ENCODE measurements around the gene PTCH1.

The PTCH1 gene

DNA sequence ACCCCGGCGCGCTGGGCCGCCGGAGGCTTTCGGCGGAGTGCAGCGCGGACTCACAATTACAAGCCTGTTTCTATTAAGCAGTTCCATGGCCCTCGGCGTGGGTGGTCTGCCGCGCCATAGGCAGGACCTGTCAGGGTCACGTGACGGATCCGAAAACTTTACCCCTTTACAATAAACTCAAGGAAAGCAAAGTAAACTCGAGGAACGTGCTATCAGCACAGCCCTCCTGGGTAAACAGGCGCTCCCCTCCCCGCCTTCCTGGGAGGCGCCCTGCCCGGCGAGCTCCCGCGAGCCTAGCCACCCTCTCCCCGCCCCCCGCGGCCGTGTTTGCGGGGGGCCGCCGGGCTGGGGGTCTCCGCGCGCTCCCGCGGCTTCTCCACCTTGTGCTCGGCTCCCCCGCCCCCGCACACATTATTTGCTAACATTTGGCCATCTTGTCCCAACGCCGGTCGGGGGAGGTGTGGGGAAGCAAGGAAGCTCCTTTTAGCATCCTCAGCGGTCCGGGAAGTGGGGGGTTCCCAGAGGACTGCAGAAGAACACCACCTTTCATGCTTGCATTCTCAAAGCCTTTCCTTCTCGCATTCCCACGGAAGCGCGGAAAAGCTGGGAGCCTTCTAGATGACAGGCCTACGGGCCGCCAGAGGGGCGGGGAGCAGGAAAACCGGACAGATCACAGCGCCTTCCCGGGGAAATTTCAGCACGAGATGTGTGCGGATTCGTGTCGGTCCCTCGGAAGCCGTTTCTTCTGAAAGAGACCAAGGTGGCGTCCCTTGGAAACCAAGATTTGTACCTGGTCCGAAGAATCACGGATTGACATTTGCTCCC lies at the start of gene PTCH1:
Gene PTCH1, minus strand, starts transcription at position 238 of the 825 bp plus-strand sequence.
- DNase-seq (ENCODE audit: insufficient read length, low spot score) (no peak), FAIRE-seq (no peak)

DNA sequence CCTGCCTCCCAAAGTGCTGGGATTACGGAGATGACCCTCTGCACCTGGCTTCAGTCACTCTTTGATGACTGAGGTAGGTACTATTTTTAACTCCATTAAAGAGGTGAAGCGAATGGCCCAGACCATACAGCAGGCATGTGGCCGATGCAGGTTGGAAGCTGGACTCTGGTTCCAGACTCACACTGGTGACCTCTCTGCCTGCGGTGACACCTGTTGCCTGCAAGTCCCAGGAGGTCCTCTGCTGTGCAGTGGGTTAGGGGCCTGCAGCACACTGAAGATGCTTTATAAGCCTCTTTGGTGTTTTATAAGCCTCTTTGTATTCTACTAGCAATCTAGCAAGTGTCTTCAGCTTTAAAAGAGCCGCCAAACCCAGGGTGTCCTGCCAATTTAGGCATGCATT lies 49.2 kb upstream of the PTCH1 start:
- FAIRE-seq (no peak), DNase-seq (ENCODE audit: insufficient read length, low spot score) (no peak)

DNA sequence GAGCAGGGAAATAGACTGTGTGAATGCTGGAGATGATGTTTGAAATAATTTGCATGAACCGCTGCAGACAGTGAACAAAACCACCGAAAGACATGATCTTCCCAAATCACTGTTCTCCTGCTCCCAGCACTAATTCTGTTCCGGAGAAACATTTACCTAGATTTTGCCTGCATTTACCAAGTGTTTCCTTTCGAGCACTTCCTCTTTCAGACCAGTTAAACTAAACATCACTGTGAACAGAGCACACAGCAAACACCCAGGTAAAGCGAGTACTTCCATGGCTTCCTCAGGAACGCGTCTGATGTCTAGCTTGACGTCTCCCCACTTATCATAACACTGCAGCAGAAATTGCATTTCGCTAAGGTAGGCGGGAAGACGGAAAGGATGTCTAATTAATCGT lies 45.1 kb upstream of the PTCH1 start:
- no peak for DNase-seq (ENCODE audit: insufficient read length, low spot score)
- no peak for FAIRE-seq

DNA sequence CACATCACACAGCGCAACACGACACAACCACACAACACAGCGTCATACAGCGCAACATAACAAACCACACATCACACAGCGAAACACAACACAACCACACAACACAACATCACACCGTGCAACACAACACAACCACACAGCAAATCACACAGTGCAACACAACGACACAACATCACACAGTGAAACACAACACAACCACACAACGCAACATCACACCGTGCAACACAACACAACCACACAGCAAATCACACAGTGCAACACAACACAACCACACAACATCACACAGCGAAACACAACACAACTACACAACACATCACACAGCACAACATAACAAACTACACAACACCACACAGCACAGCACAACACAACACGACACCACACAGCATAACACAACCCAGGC lies 40.4 kb upstream of the PTCH1 start:
- FAIRE-seq (no peak), DNase-seq (ENCODE audit: insufficient read length, low spot score) (no peak)

DNA sequence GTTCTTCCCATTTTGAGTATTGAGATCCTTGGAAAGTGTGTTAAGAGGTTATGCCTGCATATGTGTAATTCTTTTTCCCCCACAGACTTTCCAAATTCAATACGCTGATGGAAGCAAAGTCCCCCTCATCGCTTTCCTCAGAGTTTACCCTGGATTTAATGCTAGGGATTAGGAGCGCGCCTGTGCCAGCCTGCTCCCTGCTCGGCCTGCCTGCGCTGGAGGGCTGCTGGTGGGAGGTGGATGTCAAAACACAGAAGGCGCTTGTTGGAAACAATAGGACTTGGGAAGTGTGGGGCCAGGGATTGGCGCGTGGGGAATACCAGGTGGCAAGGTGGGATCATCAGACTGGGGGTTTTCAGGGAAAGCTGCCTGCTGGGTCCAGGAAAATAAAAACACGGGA lies 39.8 kb upstream of the PTCH1 start:
- DNase-seq (ENCODE audit: insufficient read length, low spot score): no peak
- no peak for FAIRE-seq

GRCh38 chr9:95552814-95553546 lies 36.2 kb upstream of the PTCH1 start:
- no peak for DNase-seq (ENCODE audit: insufficient read length, low spot score)
- FAIRE-seq: no peak

DNA sequence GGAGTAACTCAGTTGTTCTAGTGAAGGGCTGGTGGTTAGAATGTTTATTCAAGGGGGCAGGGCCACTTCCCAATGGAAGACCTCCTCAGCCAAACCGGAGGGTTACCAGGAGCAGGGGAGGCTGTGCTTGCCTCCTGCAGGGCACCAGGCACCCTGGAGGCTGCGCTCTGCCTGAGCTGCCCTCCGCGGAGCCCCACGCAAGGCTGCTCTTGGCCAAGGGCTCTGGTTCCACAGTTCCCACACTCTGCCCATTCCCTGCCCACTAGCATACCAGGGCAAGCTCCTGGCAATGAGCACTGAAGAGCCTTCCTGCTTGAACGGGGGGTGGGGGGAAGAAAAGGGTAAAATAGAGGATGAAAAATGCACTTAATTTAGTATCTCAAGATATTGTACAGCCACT lies 35.5 kb upstream of the PTCH1 start:
- FAIRE-seq: no peak

GRCh38 chr9:95551406-95551805 lies 34.6 kb upstream of the PTCH1 start:
- no peak for FAIRE-seq
- DNase-seq (ENCODE audit: insufficient read length, low spot score): no peak

More for the DNA sequence above, 35.5 kb upstream of the PTCH1 start:
- DNase-seq (ENCODE audit: insufficient read length, low spot score): no peak

- FAIRE-seq: no peak
- no peak for DNase-seq (ENCODE audit: insufficient read length, low spot score)
These were observed 29.2 kb upstream of the PTCH1 start for GRCh38 chr9:95545831-95546567.

- FAIRE-seq (no peak), DNase-seq (ENCODE audit: insufficient read length, low spot score) (no peak)
These were observed 17.4 kb upstream of the PTCH1 start for GRCh38 chr9:95533996-95534680.

DNA sequence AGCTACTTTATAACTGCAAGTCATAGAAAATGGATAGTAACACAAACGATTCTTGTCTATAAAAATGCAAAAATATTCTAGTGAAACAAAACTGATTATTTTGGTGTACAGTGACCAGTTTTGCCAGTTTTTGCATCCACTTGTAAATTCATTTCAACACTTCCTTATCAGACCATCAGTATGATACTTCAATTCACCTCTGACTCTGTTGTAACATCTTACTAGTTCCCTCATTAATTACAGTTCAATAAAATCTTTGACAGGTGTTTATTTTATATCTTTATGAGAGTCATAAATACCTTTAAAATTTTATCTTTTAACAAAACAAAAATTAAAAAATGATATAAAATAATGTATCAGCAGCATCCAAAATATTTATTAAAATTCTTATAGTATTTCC lies 13.1 kb upstream of the PTCH1 start:
- FAIRE-seq: no peak
- DNase-seq (ENCODE audit: insufficient read length, low spot score): no peak

DNA sequence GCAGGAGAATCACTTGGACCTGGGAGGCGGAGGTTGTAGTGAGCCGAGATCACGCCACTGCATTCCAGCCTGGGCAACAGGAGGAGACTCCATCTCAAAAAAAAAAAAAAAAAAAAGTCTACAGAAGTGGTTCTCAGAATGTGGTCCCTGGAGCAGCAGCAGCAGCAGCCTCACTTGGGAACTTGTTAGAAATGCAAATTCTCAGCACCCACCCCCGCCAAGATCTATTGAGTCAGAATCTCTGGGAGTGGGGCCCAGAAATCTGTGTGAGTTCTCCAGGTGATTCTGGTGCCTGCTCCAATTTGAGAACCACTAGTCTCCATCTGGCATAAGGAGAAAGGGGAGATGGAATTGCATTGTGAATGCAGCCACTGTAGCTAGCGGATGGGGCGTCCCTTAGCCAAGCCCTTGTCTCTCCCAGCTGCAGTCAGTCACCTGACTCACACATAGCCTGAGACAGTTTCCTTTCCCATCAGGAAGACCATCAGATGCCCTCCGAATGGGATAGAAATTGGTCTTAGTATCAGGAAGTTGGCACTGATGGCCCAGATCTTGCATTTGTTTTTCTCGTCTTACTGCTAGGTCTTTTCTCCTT lies 12.2 kb upstream of the PTCH1 start:
- DNase-seq (ENCODE audit: insufficient read length, low spot score) (no peak), FAIRE-seq (no peak)

DNA sequence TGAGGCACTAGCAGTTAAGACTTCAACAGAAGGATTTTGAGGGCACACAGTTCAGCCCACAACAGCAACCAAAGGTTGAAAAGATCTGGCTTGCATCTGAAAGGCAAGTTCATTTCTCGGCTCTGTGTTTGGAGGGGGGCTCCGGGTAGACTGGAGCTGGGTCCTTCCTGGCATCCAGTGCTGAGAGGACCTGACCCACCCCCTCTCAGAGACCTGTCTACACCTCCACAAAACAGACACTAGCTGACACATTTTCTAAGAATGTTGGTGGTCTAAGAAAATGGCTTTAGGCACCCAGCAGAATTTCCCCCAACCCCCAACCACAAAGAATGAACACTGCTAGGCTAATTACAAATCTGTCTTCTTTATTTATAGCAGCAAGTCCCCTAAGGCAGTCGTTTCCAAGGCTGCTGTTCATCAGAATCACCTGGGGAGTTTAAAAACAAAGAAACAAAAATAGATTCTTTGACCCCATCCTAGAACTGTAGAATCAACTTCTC lies 6.2 kb upstream of the PTCH1 start:
- FAIRE-seq (no peak), DNase-seq (ENCODE audit: insufficient read length, low spot score) (no peak)

GRCh38 chr9:95521699-95522098 lies 4.9 kb upstream of the PTCH1 start:
- FAIRE-seq (no peak), DNase-seq (ENCODE audit: insufficient read length, low spot score) (no peak)

DNA sequence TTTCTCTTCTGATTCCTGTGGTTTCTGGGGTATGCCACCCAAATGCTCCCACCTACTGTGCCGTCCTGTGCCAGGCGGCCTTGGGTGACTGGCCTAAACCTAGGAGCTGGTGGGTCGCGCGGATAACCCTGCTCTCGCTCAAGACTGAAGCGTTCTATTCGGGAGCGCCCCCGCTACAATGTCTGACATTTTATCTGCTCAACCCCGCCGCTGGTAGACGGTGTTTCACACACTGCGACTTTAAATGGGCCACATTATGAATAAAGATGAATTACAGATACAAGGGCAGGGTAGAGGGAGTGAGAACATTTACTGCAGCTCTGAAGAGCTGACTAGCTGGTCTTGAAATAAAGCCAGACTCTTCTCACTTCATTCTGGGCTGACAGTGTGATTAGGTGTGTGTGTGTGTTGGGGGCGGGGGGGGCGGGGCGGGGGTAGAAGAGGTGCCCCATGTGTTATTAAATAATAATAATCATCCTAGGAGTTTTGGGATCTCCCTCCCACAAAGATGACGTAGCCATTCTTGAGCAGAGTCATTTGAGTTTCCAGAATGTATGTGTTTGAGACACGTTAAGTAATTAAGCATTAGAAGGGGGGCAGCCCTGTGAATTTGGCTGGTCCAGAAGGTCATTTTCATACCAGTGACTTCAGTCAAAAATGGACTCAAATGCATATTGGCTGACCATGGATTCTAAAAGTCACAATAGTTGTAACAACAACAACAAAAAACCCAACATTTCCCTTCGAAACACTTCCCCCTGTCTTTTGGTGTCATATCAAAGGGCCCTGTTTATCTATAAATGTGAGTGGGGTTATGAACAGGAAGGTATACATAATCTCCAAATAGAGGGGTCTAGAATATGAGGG lies 1.0 kb upstream of the PTCH1 start:
- DNase-seq (ENCODE audit: insufficient read length, low spot score) (no peak), FAIRE-seq (no peak)

GRCh38 chr9:95516221-95516733 lies 494 bp downstream of the PTCH1 start:
- no peak for DNase-seq (ENCODE audit: insufficient read length, low spot score)

GRCh38 chr9:95515272-95516113 lies 1.3 kb downstream of the PTCH1 start:
- DNase-seq (ENCODE audit: insufficient read length, low spot score) (no peak), FAIRE-seq (no peak)

More at GRCh38 chr9:95516221-95516733, 494 bp downstream of the PTCH1 start:
- FAIRE-seq: no peak

GRCh38 chr9:95514342-95514741 lies 2.4 kb downstream of the PTCH1 start:
- DNase-seq (ENCODE audit: insufficient read length, low spot score) (no peak), FAIRE-seq (no peak)

Data from GM19239 (cell line).